Activated CD4-positive, alpha-beta T cell treated with anti-CD3 and anti-CD28 coated beads, Interleukin-2, amount 10 ng/mL, durations not matched to agents 7 days and 5 days (primary cell): ENCODE results near the gene PGGHG. TPM values are rescaled to one million over a fixed set of nuclear protein-coding genes. Genes with fewer than 3 reads are reported as not detected.

ENCODE experiments used
- CTCF ChIA-PET: fragments of 350-600 bp; sonication (Branson Sonifier 250); formaldehyde crosslinking; loops from one replicate; lab custom pipeline; 2021; ENCODE audit warnings: antibody characterized with exemption; lab: Charles Lee
- POLR2A ChIA-PET: fragments of 350-600 bp; sonication (Branson Sonifier 250); formaldehyde crosslinking; loops from one replicate; lab custom pipeline; 2021; ENCODE audit warnings: antibody characterized with exemption; lab: Charles Lee
- DNase-seq: peaks from one replicate; pipeline ENCODE4 v3.0.0-alpha.2; 2020
- H3K27ac Mint-ChIP-seq: one replicate; pipeline ENCODE4 v1.8.0; 2021; ENCODE audit warnings: mild to moderate bottlenecking, moderate library complexity, mixed read lengths
- H3K27me3 Mint-ChIP-seq: one replicate; pipeline ENCODE4 v1.8.0; 2021; ENCODE audit warnings: mixed read lengths
- H3K36me3 Mint-ChIP-seq: one replicate; pipeline ENCODE4 v1.8.0; 2021; ENCODE audit warnings: low read depth, mixed read lengths
- H3K4me1 Mint-ChIP-seq: one replicate; pipeline ENCODE4 v1.8.0; 2021; ENCODE audit warnings: mixed read lengths
- H3K4me3 Mint-ChIP-seq: one replicate; pipeline ENCODE4 v1.8.0; 2021; ENCODE audit warnings: mild to moderate bottlenecking, moderate library complexity, mixed read lengths
- H3K9me3 Mint-ChIP-seq: one replicate; pipeline ENCODE4 v1.8.0; 2021; ENCODE audit warnings: mixed read lengths
- total RNA-seq, 2 experiments: library from RNA; stranded (reverse); gene quantifications; one replicate each; pipeline ENCODE4 v1.2.3, GENCODE V29; 2021

PGGHG gene
- total RNA-seq, 2 experiments from 2014 or later: 325 to 377 TPM

DNA sequence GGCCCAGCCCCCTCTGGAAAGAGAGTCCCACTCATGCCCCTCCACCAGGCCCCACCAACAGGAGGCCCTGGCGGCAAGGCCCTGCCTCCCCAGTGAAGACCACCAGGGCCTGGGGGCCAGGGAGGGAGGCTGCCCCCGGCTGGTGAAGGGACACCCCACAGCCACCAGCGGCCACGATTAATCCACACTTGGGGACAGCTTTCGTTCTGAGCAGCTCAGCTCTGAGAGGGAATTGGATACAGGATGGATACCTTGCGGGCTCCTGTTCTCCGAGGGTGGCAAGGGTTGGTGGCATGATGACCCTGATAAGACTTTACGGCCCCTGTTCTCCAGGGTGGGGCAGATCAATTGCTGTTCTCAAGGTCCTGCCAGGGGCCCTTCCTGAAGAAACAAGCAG lies 17.6 kb upstream of the PGGHG start:
- Mint-ChIP-seq H3K9me3 (peaks cover 5% of the 10 kb centered on the region), H3K4me3 (no peak overlapping the region), H3K27ac (peak overlapping the region; percentile 25), H3K4me1 (peaks cover 40% of the 10 kb centered on the region), H3K27me3 (peaks cover 22% of the 10 kb centered on the region), H3K36me3 (peaks cover 24% of the 10 kb centered on the region)
- POLR2A ChIA-PET: no interaction called here
- no peak for DNase-seq
- CTCF ChIA-PET: interaction anchor here (1.1 to 1.2 kb wide), 2 partner anchors 10 to 21 kb away, joined by 3 read pairs; no protein-coding TSS in a partner anchor

DNA sequence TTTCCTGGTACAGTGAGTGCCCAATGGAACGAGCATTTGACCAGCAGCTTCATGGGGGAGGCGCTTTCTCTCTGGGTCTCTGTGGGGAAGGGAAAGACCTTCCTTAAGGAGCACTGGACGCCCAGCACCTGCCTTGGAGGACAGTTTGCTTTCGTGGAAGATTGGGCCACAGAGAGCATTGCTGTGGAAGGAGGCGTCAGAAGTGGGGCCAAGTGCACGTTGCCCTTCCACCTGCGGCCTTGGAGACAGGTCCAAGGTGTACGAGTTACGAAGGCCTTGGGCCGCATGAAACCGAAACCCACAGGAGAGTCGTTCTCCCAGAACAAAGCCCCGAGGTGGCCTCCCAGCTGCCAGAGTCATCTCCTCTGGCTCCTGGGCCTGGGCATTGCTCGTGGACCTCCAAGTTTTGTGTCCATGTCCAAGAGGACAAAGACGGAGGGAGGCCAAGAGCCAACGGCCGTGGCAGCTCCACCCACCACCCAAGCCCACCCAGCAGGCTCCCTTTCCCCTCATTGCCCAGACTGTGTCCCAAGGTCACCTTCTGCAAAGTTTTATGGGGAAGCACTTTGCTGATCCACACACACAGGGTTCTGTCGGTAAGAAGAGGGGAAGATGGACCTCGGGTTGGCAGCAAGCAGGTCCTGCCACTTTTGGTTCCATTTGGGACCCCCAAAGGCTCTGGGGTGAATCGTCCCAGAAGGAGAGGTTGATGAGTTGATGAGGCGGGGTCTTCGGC lies 16.6 kb upstream of the PGGHG start:
- CTCF ChIA-PET: interaction anchor here (0.7 to 1.2 kb wide), 2 partner anchors 22 to 90 kb away, joined by 3 read pairs; no protein-coding TSS in a partner anchor
- H3K4me3 Mint-ChIP-seq: no peak overlapping the region
- no peak overlapping the region for H3K27ac Mint-ChIP-seq
- POLR2A ChIA-PET: no interaction called here
- H3K27me3 Mint-ChIP-seq: peaks cover 29% of the 10 kb centered on the region
- peaks cover 34% of the 10 kb centered on the region for H3K36me3 Mint-ChIP-seq
- DNase-seq: no peak
- H3K4me1 Mint-ChIP-seq: peaks cover 42% of the 10 kb centered on the region
- H3K9me3 Mint-ChIP-seq: peaks cover 11% of the 10 kb centered on the region

- peaks cover 32% of the 10 kb centered on the region for H3K27me3 Mint-ChIP-seq
- peaks cover 14% of the 10 kb centered on the region for H3K9me3 Mint-ChIP-seq
- no peak for DNase-seq
- CTCF ChIA-PET: no interaction called here
- H3K36me3 Mint-ChIP-seq: peaks cover 36% of the 10 kb centered on the region
- no peak overlapping the region for H3K4me3 Mint-ChIP-seq
- POLR2A ChIA-PET: no interaction called here
- H3K27ac Mint-ChIP-seq: no peak overlapping the region
- peaks cover 43% of the 10 kb centered on the region for H3K4me1 Mint-ChIP-seq
These were observed 16.1 kb upstream of the PGGHG start for GRCh38 chr11:272931-273198.

- H3K9me3 Mint-ChIP-seq: peaks cover 14% of the 10 kb centered on the region
- peaks cover 44% of the 10 kb centered on the region for H3K27me3 Mint-ChIP-seq
- ChIA-PET CTCF (interaction anchor here (0.7 to 1.1 kb wide), 2 partner anchors 26 to 243 kb away, joined by 3 read pairs; no protein-coding TSS in a partner anchor), POLR2A (no interaction called here)
- H3K27ac Mint-ChIP-seq: no peak overlapping the region
- H3K4me1 Mint-ChIP-seq: peaks cover 32% of the 10 kb centered on the region
- DNase-seq: no peak
- H3K4me3 Mint-ChIP-seq: no peak overlapping the region
- peaks cover 35% of the 10 kb centered on the region for H3K36me3 Mint-ChIP-seq
These were observed 12.7 kb upstream of the PGGHG start for GRCh38 chr11:276219-276618.

DNA sequence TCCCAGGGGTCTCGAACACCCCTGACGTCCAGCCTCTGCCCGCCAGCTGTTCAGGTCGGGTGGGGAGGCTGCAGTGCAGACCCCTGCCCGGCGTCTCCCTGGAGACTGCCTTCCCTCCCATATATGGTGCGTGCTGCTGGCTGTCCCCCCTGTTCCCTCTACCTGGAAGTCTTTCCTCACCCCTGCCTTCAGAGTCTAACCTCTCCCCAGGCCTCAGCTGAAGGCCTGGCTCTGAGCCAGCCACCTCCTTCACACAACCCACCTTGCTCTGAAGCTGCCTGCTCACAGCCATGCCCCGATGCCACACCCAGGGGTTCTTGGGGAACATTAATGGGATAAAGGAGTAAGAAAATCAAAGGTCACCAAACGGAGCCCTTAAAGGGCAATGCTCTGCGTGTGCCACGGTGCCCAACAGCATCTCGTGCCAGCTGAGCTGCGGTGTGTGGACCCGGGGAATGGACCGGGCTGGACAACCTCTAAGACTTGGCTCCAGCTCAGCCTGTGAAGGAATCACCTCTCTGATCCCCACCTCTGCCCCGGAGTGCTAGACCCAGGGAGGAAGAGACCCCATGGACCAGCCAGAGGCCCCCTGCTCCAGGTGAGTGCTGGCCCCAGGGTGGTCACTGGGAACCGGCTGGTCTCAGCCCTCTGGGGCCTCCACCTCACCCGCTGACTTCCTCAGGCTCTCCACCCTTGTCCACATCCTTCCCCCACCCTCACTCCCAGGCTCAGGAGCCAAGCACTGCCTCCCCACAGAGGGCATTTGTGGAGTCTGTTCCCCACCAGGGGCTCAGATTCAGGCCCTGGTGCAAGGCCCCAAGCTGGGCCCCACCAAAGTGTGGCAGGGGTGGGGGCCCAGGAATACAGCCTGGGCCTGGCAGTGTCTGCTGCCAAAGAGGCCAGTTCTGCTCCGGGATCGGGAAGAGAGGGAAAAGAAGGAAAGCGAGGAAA lies 10.7 kb upstream of the PGGHG start, which contains the start of gene NLRP6:
Gene NLRP6, plus strand, starts transcription at position 407 of the 951 bp plus-strand sequence. Its CDS starts 163 bp downstream, at position 570.
- Mint-ChIP-seq H3K4me3 (peak within 1 kb of the TSS; percentile 73), H3K4me1 (peaks cover 48% of the 10 kb centered on the region), H3K36me3 (peaks cover 53% of the 10 kb centered on the region), H3K9me3 (peaks cover 14% of the 10 kb centered on the region), H3K27me3 (peaks cover 61% of the 10 kb centered on the region), H3K27ac (peak within 1 kb of the TSS; percentile 88)
- ChIA-PET CTCF (interaction anchor here (0.8 to 3.9 kb wide), 5 partner anchors 9 to 67 kb away, joined by 3 to 15 read pairs (median 5); no protein-coding TSS in a partner anchor), POLR2A (interaction anchor here (1.0 kb wide), 1 partner anchor 10 kb away, joined by 3 read pairs; no protein-coding TSS in a partner anchor)
- DNase-seq: no peak

- POLR2A ChIA-PET: interaction anchor here (0.5 to 1.0 kb wide), 2 partner anchors 11 to 31 kb away, joined by 3 read pairs; no protein-coding TSS in a partner anchor
- H3K36me3 Mint-ChIP-seq: peaks cover 59% of the 10 kb centered on the region
- peaks cover 60% of the 10 kb centered on the region for H3K27me3 Mint-ChIP-seq
- H3K4me1 Mint-ChIP-seq: peaks cover 53% of the 10 kb centered on the region
- CTCF ChIA-PET: interaction anchor here (0.9 to 3.9 kb wide), 4 partner anchors 8 to 28 kb away, joined by 4 to 15 read pairs (median 7); no protein-coding TSS in a partner anchor
- peak overlapping the region; percentile 73 for H3K4me3 Mint-ChIP-seq
- no peak for DNase-seq
- peaks cover 14% of the 10 kb centered on the region for H3K9me3 Mint-ChIP-seq
- peak overlapping the region; percentile 88 for H3K27ac Mint-ChIP-seq
These were observed 9.6 kb upstream of the PGGHG start for GRCh38 chr11:279040-279965.

- H3K36me3 Mint-ChIP-seq: peaks cover 59% of the 10 kb centered on the region
- peak overlapping the region; percentile 86 for H3K27ac Mint-ChIP-seq
- peaks cover 56% of the 10 kb centered on the region for H3K27me3 Mint-ChIP-seq
- ChIA-PET POLR2A (interaction anchor here (0.5 to 1.1 kb wide), 2 partner anchors 30 to 38 kb away, joined by 3 to 4 read pairs; no protein-coding TSS in a partner anchor), CTCF (interaction anchor here (0.5 to 3.9 kb wide), 7 partner anchors 9 to 239 kb away, joined by 3 to 15 read pairs (median 3); no protein-coding TSS in a partner anchor)
- peaks cover 55% of the 10 kb centered on the region for H3K4me1 Mint-ChIP-seq
- peak; percentile 56 for DNase-seq
- H3K9me3 Mint-ChIP-seq: peaks cover 14% of the 10 kb centered on the region
- peak overlapping the region; percentile 76 for H3K4me3 Mint-ChIP-seq
These were observed 8.8 kb upstream of the PGGHG start for GRCh38 chr11:279966-280705.

GRCh38 chr11:280706-281485 lies 8.0 kb upstream of the PGGHG start:
- Mint-ChIP-seq H3K4me3 (peak overlapping the region; percentile 76), H3K4me1 (peaks cover 62% of the 10 kb centered on the region), H3K36me3 (peaks cover 61% of the 10 kb centered on the region), H3K27ac (peak overlapping the region; percentile 83), H3K27me3 (peaks cover 50% of the 10 kb centered on the region), H3K9me3 (peaks cover 13% of the 10 kb centered on the region)
- CTCF ChIA-PET: interaction anchor here (0.5 to 3.9 kb wide), 7 partner anchors 10 to 238 kb away, joined by 3 to 15 read pairs (median 3); no protein-coding TSS in a partner anchor
- peak; percentile 45 for DNase-seq
- POLR2A ChIA-PET: interaction anchor here (1.1 kb wide), 1 partner anchor 37 kb away, joined by 4 read pairs; no protein-coding TSS in a partner anchor

- Mint-ChIP-seq H3K36me3 (peaks cover 54% of the 10 kb centered on the region), H3K4me3 (peak overlapping the region; percentile 76), H3K27me3 (peaks cover 43% of the 10 kb centered on the region), H3K4me1 (peaks cover 68% of the 10 kb centered on the region), H3K27ac (peak overlapping the region; percentile 83), H3K9me3 (peaks cover 6% of the 10 kb centered on the region)
- DNase-seq: no peak
- POLR2A ChIA-PET: interaction anchor here (1.1 kb wide), 1 partner anchor 36 kb away, joined by 4 read pairs; no protein-coding TSS in a partner anchor
- CTCF ChIA-PET: interaction anchor here (1.0 to 3.9 kb wide), 6 partner anchors 9 to 237 kb away, joined by 3 to 15 read pairs (median 3); no protein-coding TSS in a partner anchor
These were observed 7.3 kb upstream of the PGGHG start for GRCh38 chr11:281486-282161.

GRCh38 chr11:282171-282570 lies 6.8 kb upstream of the PGGHG start:
- peaks cover 51% of the 10 kb centered on the region for H3K36me3 Mint-ChIP-seq
- ChIA-PET CTCF (interaction anchor here (1.0 to 3.9 kb wide), 3 partner anchors 23 to 81 kb away, joined by 3 to 15 read pairs (median 3); no protein-coding TSS in a partner anchor), POLR2A (no interaction called here)
- peaks cover 68% of the 10 kb centered on the region for H3K4me1 Mint-ChIP-seq
- H3K27ac Mint-ChIP-seq: peak overlapping the region; percentile 74
- no peak for DNase-seq
- peak overlapping the region; percentile 76 for H3K4me3 Mint-ChIP-seq
- peaks cover 41% of the 10 kb centered on the region for H3K27me3 Mint-ChIP-seq
- H3K9me3 Mint-ChIP-seq: peaks cover 3% of the 10 kb centered on the region
